PC-3 (cell line): ENCODE data around the gene DIS3L.

ENCODE experiments used
- EZH2 ChIP-seq: fragments of 300-600 bp; sonication (generic); IDR thresholded peaks from one replicate; pipeline ENCODE4 v1.6.1; 2017; ENCODE audit warnings: antibody characterized with exemption, mild to moderate bottlenecking, low read length; ENCODE audit not compliant: unreplicated experiment
- EZH2phosphoT487 ChIP-seq: fragments of 300-600 bp; sonication (generic); IDR thresholded peaks from 2 replicates; pipeline ENCODE4 v1.6.1; 2018; ENCODE audit warnings: mild to moderate bottlenecking, antibody characterized with exemption, low read length, borderline replicate concordance
- TF ChIP-seq, protein P1 (sequence below): fragments of 300-600 bp; sonication (generic); conservative IDR thresholded peaks from 2 replicates; pipeline ENCODE4 v1.5.1; 2017; ENCODE audit warnings: antibody characterized with exemption, low read depth, mild to moderate bottlenecking, low read length

DNA sequence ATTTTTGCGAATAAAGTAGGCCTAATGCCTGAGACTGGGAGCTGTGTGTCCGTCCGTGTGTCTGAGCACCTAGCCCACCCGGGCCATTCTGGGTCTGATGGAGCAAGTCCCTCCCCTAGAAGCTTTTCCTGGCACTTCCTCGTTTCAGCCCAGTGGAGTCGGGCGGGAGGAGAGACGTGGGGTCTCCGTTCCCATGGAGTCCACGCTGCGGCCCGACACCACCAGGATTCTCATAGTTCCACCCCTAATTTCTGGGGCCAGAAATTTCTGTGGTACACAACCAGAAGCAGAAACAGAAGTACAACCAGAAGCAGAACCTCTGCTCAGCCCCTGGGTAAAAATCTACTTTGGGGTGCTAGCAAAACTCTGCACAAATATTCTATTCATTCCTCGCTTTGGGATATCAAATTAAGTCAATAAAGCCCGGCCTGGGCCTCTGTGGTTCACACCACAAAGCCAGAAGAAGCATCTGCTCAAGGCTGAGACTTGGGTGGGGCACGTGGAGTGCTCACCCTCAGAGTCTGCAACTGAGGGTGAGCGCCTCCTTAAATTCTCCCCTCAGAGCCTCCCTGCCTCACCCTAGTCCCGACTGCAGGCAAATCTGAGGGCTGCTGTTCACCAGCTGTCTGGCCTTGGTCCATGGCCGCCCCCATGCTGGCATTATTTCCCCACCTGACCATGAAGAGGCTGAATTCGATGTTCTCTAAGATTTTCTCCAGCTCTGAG lies 38.3 kb upstream of the DIS3L start:
- TF ChIP-seq, protein P1, sequence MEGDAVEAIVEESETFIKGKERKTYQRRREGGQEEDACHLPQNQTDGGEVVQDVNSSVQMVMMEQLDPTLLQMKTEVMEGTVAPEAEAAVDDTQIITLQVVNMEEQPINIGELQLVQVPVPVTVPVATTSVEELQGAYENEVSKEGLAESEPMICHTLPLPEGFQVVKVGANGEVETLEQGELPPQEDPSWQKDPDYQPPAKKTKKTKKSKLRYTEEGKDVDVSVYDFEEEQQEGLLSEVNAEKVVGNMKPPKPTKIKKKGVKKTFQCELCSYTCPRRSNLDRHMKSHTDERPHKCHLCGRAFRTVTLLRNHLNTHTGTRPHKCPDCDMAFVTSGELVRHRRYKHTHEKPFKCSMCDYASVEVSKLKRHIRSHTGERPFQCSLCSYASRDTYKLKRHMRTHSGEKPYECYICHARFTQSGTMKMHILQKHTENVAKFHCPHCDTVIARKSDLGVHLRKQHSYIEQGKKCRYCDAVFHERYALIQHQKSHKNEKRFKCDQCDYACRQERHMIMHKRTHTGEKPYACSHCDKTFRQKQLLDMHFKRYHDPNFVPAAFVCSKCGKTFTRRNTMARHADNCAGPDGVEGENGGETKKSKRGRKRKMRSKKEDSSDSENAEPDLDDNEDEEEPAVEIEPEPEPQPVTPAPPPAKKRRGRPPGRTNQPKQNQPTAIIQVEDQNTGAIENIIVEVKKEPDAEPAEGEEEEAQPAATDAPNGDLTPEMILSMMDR: no peak
- TF ChIP-seq EZH2: no peak
- no peak for TF ChIP-seq EZH2phosphoT487
